NT2/D1 (cell line): ENCODE results near the gene C15orf39.

Source experiments
- SUZ12 ChIP-seq: IDR thresholded peaks from 2 replicates; pipeline ENCODE4 v1.6.1; 2011; ENCODE audit not compliant: insufficient read length, insufficient read depth; ENCODE audit errors: extremely low read depth
- YY1 ChIP-seq: IDR thresholded peaks from 2 replicates; pipeline ENCODE4 v1.6.1; 2011; ENCODE audit not compliant: insufficient read length, insufficient read depth

- TF ChIP-seq YY1 = no peak
- TF ChIP-seq SUZ12 = no peak
Observed at GRCh38 chr15:75211436-75212199, 9.9 kb downstream of the C15orf39 start.
